ENCODE measurements around the gene VPS35L. TPM values are rescaled to one million over a fixed set of nuclear protein-coding genes. Genes with fewer than 3 reads are reported as not detected.

Gene VPS35L
- total and polyA plus RNA-seq, 2 of the 13 experiments (the other 11 are each of a cell fraction or from before 2014, with no cell fraction given) = 1.4 to 1.6 TPM

GRCh38 chr16:19559242-19559910 is 3.9 kb downstream of the VPS35L start:
- no TSS peak for BruUV-seq (replicated peaks)
- peak; percentile 37 for TF ChIP-seq RBM39 (IDR thresholded peaks at IDR 0.05; ENCODE audit: low read depth, low read length, poor library complexity, severe bottlenecking)
- peak; percentile 83 for TF ChIP-seq STAG1 (CRISPR knock-in tag; IDR thresholded peaks at IDR 0.05)
- TF ChIP-seq AHDC1 (CRISPR knock-in tag; IDR thresholded peaks at IDR 0.05; ENCODE audit: borderline replicate concordance) = 0 out of 2 replicates have a peak, but pooled peaks have one; percentile 34
- TF ChIP-seq CBFB (CRISPR knock-in tag; IDR thresholded peaks at IDR 0.05) = no peak
- TF ChIP-seq ZNF556 (CRISPR knock-in tag; IDR thresholded peaks at IDR 0.05; ENCODE audit: borderline replicate concordance) = no peak
- TF ChIP-seq ZSCAN29 (CRISPR knock-in tag; conservative IDR thresholded peaks at IDR 0.05) = no peak
- TF ChIP-seq ZKSCAN8 (CRISPR knock-in tag; IDR thresholded peaks at IDR 0.05; ENCODE audit: borderline replicate concordance) = no peak
- TF ChIP-seq SMC3 (IDR thresholded peaks at IDR 0.05; ENCODE audit: low read length) = peak; percentile 60
- peak; percentile 76 for TF ChIP-seq CTCF (CRISPR knock-in tag; IDR thresholded peaks at IDR 0.05)
- 0 out of 2 replicates have a peak, but pooled peaks have one; percentile 43 for TF ChIP-seq ARID3A (IDR thresholded peaks at IDR 0.05; ENCODE audit: low read depth, low read length)
- TF ChIP-seq GATAD2A (CRISPR knock-in tag; IDR thresholded peaks at IDR 0.05) = 0 out of 2 replicates have a peak, but pooled peaks have one; percentile 30
- TF ChIP-seq PREB (CRISPR knock-in tag; IDR thresholded peaks at IDR 0.05) = no peak
- no peak for TF ChIP-seq ZNF331 (CRISPR knock-in tag; IDR thresholded peaks at IDR 0.05)
- no peak for TF ChIP-seq ZBTB38 (CRISPR knock-in tag; IDR thresholded peaks at IDR 0.05)

More at GRCh38 chr16:19559242-19559910, 3.9 kb downstream of the VPS35L start:
- peaks cover 13% of the 10 kb centered on the region for H3K4me1 ChIP-seq (ENCODE audit: insufficient read depth, low read length)
- no peak overlapping the region for H2AFZ ChIP-seq (ENCODE audit: low read length)
- no peak overlapping the region for H3K4me3 ChIP-seq (replicated peaks in 1 of 3; ENCODE audit: insufficient read depth in 1 of 3, low read depth in 2 of 3, low read length in 3 of 3)
- in situ Hi-C loops (cut with HindIII; ENCODE audit: extremely low pct_ligation_motif_present, low pct_unique_long_range_greater_than_20kb) (no loop called here), intact Hi-C loops (cut with micrococcal nuclease; ENCODE audit: unreplicated experiment) (loop anchor here (1.0 kb wide), 2 partner anchors 42 to 327 kb away; no protein-coding TSS in a partner anchor)
- no peak overlapping the region for H3K27ac ChIP-seq (ENCODE audit: extremely low read length, insufficient read depth, low read length)
- H3K9ac ChIP-seq (ENCODE audit: insufficient read depth, low read depth, low read length) = no peak overlapping the region
- DNase-seq (ENCODE audit: low spot score) = peak; percentile 58
- ChIA-PET POLR2A (no interaction called here), CTCF (ENCODE audit: low intra/inter-chr PET ratio, low total read pairs) (interaction anchor here (1.1 to 2.4 kb wide), 3 partner anchors 42 to 326 kb away, joined by 3 to 30 read pairs (median 5); partner anchors contain the start of gene GPRC5B)
- no peaks in the 10 kb centered on the region for H3K36me3 ChIP-seq (replicated peaks in 1 of 2; ENCODE audit: control insufficient read depth in 1 of 2, insufficient read depth in 2 of 2, low read length in 2 of 2)
- ATAC-seq = no peak
- WGBS (ENCODE audit: low lambda C conversion rate) = 58% methylated on average over 10 of the region's 10 CpGs
- H3K27me3 ChIP-seq (ENCODE audit: control insufficient read depth in 1 of 2, insufficient read depth in 2 of 2, low read length in 2 of 2) = no peaks in the 10 kb centered on the region
- H3K9me3 ChIP-seq (ENCODE audit: low read length) = peaks cover 9% of the 10 kb centered on the region
- no peaks in the 10 kb centered on the region for H3K79me2 ChIP-seq (ENCODE audit: insufficient read depth, low read length)
- H4K20me1 ChIP-seq (ENCODE audit: insufficient read depth, low read length) = no peaks in the 10 kb centered on the region
- H3K4me2 ChIP-seq (ENCODE audit: low read depth, low read length) = no peak overlapping the region
- FAIRE-seq = peak; percentile 49

Data from HepG2 (cell line).